CD14-positive monocyte (primary cell): ENCODE data around the gene SDK1. TPM values are rescaled to one million over a fixed set of nuclear protein-coding genes. Genes with fewer than 3 reads are reported as not detected.

Experiments used
- DNase-seq, 3 donors: peaks; one replicate each; pipeline ENCODE4 v3.0.0-alpha.2; 2011 to 2022
- H2AFZ ChIP-seq: 2 replicates; pipeline ENCODE4 v1.6.0; 2012; ENCODE audit warnings: mild to moderate bottlenecking, low read depth, low read length, inconsistent platforms; ENCODE audit not compliant: insufficient read depth, poor library complexity, severe bottlenecking
- H3K27ac ChIP-seq, 2 donors: 1 replicate in 1 of 2; 2 replicates in 1 of 2; pipeline ENCODE4 v1.5.1; 2012 to 2013; ENCODE audit warnings: low read length in 2 of 2, control low read depth in 1 of 2, inconsistent platforms in 1 of 2, low read depth in 1 of 2, mild to moderate bottlenecking in 1 of 2
- H3K27me3 ChIP-seq, 2 donors: one replicate each; pipeline versions ENCODE4 v1.6.0 to v1.6.1; 2011 to 2013; ENCODE audit warnings: low read length in 2 of 2; ENCODE audit not compliant: control insufficient read depth in 2 of 2, insufficient read depth in 2 of 2
- H3K36me3 ChIP-seq, 2 donors: replicated peaks in 1 of 2; 1 replicate in 1 of 2; 2 replicates in 1 of 2; pipeline versions ENCODE4 v1.5.1 to v1.6.1; 2012 to 2013; ENCODE audit warnings: low read length in 2 of 2, control low read depth in 1 of 2, inconsistent platforms in 1 of 2, mild to moderate bottlenecking in 1 of 2; ENCODE audit not compliant: insufficient read depth in 2 of 2, control insufficient read depth in 1 of 2
- H3K4me1 ChIP-seq, 2 donors: 1 replicate in 1 of 2; 2 replicates in 1 of 2; pipeline versions ENCODE4 v1.5.1 to v1.6.1; 2012 to 2013; ENCODE audit warnings: low read length in 2 of 2, control low read depth in 1 of 2, inconsistent platforms in 1 of 2, mild to moderate bottlenecking in 1 of 2, moderate library complexity in 1 of 2; ENCODE audit not compliant: insufficient read depth in 2 of 2, control insufficient read depth in 1 of 2
- H3K4me2 ChIP-seq: replicated peaks from 2 replicates; pipeline ENCODE3; 2012; ENCODE audit warnings: low read length, moderate library complexity, mild to moderate bottlenecking; ENCODE audit not compliant: poor library complexity, severe bottlenecking; ENCODE audit errors: extremely low read depth
- H3K4me3 ChIP-seq, 3 experiments: fragments of 200-600 bp in 1 of 3; sonication (generic) in 1 of 3; replicated peaks in 1 of 3; 1 replicate in 2 of 3; 2 replicates in 1 of 3; pipeline ENCODE4 v1.5.1; 2011 to 2013; ENCODE audit warnings: low read length in 3 of 3, mild to moderate bottlenecking in 3 of 3, control low read depth in 2 of 3, low read depth in 2 of 3, inconsistent platforms in 1 of 3, moderate library complexity in 1 of 3
- H3K79me2 ChIP-seq: 2 replicates; pipeline ENCODE4 v1.6.0; 2012; ENCODE audit warnings: mild to moderate bottlenecking, control low read depth, inconsistent platforms, low read length, moderate library complexity; ENCODE audit not compliant: insufficient read depth
- H3K9ac ChIP-seq: 2 replicates; pipeline ENCODE4 v1.6.0; 2017; ENCODE audit warnings: low read length, mild to moderate bottlenecking; ENCODE audit not compliant: insufficient read depth, poor library complexity, severe bottlenecking
- H3K9me3 ChIP-seq, 2 donors: replicated peaks in 1 of 2; 1 replicate in 1 of 2; 2 replicates in 1 of 2; pipeline versions ENCODE4 v1.5.1 to v1.6.1; 2012 to 2013; ENCODE audit warnings: low read length in 2 of 2, control low read depth in 1 of 2; ENCODE audit not compliant: control insufficient read depth in 1 of 2, insufficient read depth in 1 of 2
- H4K20me1 ChIP-seq: 2 replicates; pipeline ENCODE4 v1.6.0; 2012; ENCODE audit warnings: mild to moderate bottlenecking, low read length, control low read depth, moderate library complexity; ENCODE audit not compliant: insufficient read depth
- H3K27ac Mint-ChIP-seq, 7 donors: one replicate each; pipeline ENCODE4 v1.8.0; 2020; ENCODE audit warnings: mild to moderate bottlenecking in 7 of 7, mixed read lengths in 7 of 7, moderate library complexity in 6 of 7, inconsistent platforms in 2 of 7
- H3K27me3 Mint-ChIP-seq, 3 donors: one replicate each; pipeline ENCODE4 v1.8.0; 2021 to 2022; ENCODE audit warnings: low read depth in 3 of 3, mild to moderate bottlenecking in 3 of 3, mixed read lengths in 3 of 3, moderate library complexity in 3 of 3, inconsistent platforms in 1 of 3
- H3K36me3 Mint-ChIP-seq, 2 donors: one replicate each; pipeline ENCODE4 v1.8.0; 2020; ENCODE audit warnings: mixed read lengths in 2 of 2, inconsistent platforms in 1 of 2, mild to moderate bottlenecking in 1 of 2
- H3K4me1 Mint-ChIP-seq: one replicate; pipeline ENCODE4 v1.8.0; 2020; ENCODE audit warnings: mild to moderate bottlenecking, mixed read lengths
- H3K4me3 Mint-ChIP-seq, 2 donors: one replicate each; pipeline ENCODE4 v1.8.0; 2020; ENCODE audit warnings: mild to moderate bottlenecking in 2 of 2, mixed read lengths in 2 of 2, moderate library complexity in 1 of 2
- H3K9me3 Mint-ChIP-seq, 7 donors: one replicate each; pipeline ENCODE4 v1.8.0; 2020 to 2022; ENCODE audit warnings: mixed read lengths in 7 of 7, mild to moderate bottlenecking in 6 of 7, moderate library complexity in 6 of 7, inconsistent platforms in 2 of 7
- WGBS: methylation state at CpG from one replicate; pipeline ENCODE4 v1.1.5; 2013; ENCODE audit warnings: missing lambda C conversion rate; ENCODE audit not compliant: insufficient coverage; 5-methylcytosine and 5-hydroxymethylcytosine counted together
- intact Hi-C, 2 donors: fragments of 100-400 bp; cut with micrococcal nuclease; formaldehyde crosslinking; loops; one replicate each; pipeline versions ENCODE4 v1.15.0 to v1.15.1; 2023
- polyA plus RNA-seq, 3 donors: library from polyadenylated mRNA; depleted of rRNA in 1 of 3; unstranded in 2 of 3; stranded (reverse) in 1 of 3; fragments of 300-500 nt in 2 of 3; fragments of >200 nt in 1 of 3; fragmentation: Illumina TruSeq in 2 of 3; gene quantifications; 1 replicate in 2 of 3; 2 replicates in 1 of 3; pipeline ENCODE4 v1.2.3, GENCODE V29; 2012 to 2021
- TF ChIP-seq, protein P1 (sequence below): fragments of 200-600 bp; IDR thresholded peaks from one replicate; pipeline ENCODE4 v1.8.0; 2022; ENCODE audit warnings: antibody characterized with exemption, mild to moderate bottlenecking

SDK1 gene
- polyA plus RNA-seq, 3 donors, result 0.01 TPM; not detected in 2

DNA sequence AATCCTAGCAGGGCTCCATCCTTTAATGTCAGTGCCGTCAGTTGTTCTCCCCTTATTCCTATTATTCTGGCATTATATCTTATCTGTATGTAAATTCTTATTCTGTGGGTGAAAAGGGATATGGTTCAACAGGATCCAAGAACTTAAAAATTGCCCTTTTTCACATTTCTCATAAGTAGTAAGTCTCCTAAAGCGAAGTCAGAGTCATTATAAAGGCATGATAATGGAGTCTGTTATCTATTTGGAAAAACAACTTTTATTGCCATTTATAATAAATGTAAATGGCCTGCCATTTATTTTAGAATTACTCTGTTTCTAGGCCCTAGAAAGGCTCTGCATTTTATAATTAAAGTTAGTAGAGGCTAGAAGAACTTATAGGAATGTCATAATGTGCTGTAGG is 31.3 kb downstream of the SDK1 start:
- H3K27me3 ChIP-seq, result no peaks in the 10 kb centered on the region
- Mint-ChIP-seq H3K4me3 (no peak overlapping the region), H3K36me3 (no peaks in the 10 kb centered on the region), H3K27me3 (peaks cover 3 to 7% (median 7%) of the 10 kb centered on the region in 3 donors), H3K4me1 (no peaks in the 10 kb centered on the region), H3K27ac (no peak overlapping the region), H3K9me3 (peaks cover 0 to 6% (median 2%) of the 10 kb centered on the region in 7 donors)
- H2AFZ ChIP-seq, result no peak overlapping the region
- TF ChIP-seq, protein P1, sequence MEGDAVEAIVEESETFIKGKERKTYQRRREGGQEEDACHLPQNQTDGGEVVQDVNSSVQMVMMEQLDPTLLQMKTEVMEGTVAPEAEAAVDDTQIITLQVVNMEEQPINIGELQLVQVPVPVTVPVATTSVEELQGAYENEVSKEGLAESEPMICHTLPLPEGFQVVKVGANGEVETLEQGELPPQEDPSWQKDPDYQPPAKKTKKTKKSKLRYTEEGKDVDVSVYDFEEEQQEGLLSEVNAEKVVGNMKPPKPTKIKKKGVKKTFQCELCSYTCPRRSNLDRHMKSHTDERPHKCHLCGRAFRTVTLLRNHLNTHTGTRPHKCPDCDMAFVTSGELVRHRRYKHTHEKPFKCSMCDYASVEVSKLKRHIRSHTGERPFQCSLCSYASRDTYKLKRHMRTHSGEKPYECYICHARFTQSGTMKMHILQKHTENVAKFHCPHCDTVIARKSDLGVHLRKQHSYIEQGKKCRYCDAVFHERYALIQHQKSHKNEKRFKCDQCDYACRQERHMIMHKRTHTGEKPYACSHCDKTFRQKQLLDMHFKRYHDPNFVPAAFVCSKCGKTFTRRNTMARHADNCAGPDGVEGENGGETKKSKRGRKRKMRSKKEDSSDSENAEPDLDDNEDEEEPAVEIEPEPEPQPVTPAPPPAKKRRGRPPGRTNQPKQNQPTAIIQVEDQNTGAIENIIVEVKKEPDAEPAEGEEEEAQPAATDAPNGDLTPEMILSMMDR, result no peak
- DNase-seq, result no peak
- no peaks in the 10 kb centered on the region for H3K79me2 ChIP-seq
- no peaks in the 10 kb centered on the region for H3K4me1 ChIP-seq
- WGBS, result no CpG with 5 or more reads among the region's 2 CpGs
- intact Hi-C loops, result no loop called here
- no peaks in the 10 kb centered on the region for H4K20me1 ChIP-seq
- no peak overlapping the region for H3K9ac ChIP-seq
- H3K36me3 ChIP-seq, result no peaks in the 10 kb centered on the region
- H3K9me3 ChIP-seq, result no peaks in the 10 kb centered on the region
- no peak overlapping the region for H3K4me2 ChIP-seq
- H3K4me3 ChIP-seq, result no peak overlapping the region
- no peak overlapping the region for H3K27ac ChIP-seq

DNA sequence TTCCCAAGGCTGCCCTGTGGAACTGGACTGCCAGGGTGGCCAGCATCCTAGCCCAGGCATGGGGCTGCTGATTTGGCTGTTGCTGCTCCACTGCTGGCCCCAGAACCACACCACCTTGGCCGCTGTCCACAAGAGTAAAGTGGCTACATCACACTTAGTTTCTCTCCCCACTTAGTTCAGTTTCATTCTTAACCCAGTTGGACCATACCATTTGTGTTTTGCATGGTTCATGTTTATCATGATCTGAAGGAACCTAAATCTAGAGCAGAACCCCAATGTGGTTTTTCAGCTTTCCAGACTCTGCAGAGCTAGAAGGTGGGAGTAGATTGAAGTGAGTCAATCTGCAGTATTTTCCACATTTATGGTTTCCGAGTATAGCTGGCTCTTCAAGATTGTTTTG is 32.8 kb downstream of the SDK1 start:
- no peak overlapping the region for H2AFZ ChIP-seq
- no peak overlapping the region for H3K27ac ChIP-seq
- H3K4me1 Mint-ChIP-seq, result no peaks in the 10 kb centered on the region
- H3K4me2 ChIP-seq, result no peak overlapping the region
- 86% methylated on average over 1 of the region's 2 CpGs for WGBS
- H3K27me3 Mint-ChIP-seq, result peaks cover 3 to 7% (median 6%) of the 10 kb centered on the region in 3 donors
- no peaks in the 10 kb centered on the region for H3K36me3 Mint-ChIP-seq
- no peak overlapping the region for H3K27ac Mint-ChIP-seq
- H3K36me3 ChIP-seq, result no peaks in the 10 kb centered on the region
- H3K9ac ChIP-seq, result no peak overlapping the region
- H3K4me1 ChIP-seq, result no peaks in the 10 kb centered on the region
- no peak overlapping the region for H3K4me3 ChIP-seq
- no peak overlapping the region for H3K4me3 Mint-ChIP-seq
- intact Hi-C loops, result no loop called here
- no peaks in the 10 kb centered on the region for H3K27me3 ChIP-seq
- TF ChIP-seq, protein P1, result no peak
- H3K9me3 Mint-ChIP-seq, result peaks cover 0 to 6% (median 3%) of the 10 kb centered on the region in 7 donors
- no peaks in the 10 kb centered on the region for H3K9me3 ChIP-seq
- H4K20me1 ChIP-seq, result no peaks in the 10 kb centered on the region
- no peak for DNase-seq
- H3K79me2 ChIP-seq, result no peaks in the 10 kb centered on the region
